Left lung (tissue), 10 donors: ENCODE measurements around the gene CACNB4. TPM values are rescaled to one million over a fixed set of nuclear protein-coding genes. Genes with fewer than 3 reads are reported as not detected.

Source experiments
- ATAC-seq: fragments of 200-7000 bp; cut with Tn5 transposase; one replicate; pipeline ENCODE4 v1.9.1; 2020; ENCODE audit warnings: moderate library complexity
- DNase-seq, 4 donors: peaks; one replicate each; pipeline ENCODE4 v3.0.0-alpha.2; 2013 to 2020
- H3K27ac ChIP-seq, 2 donors: fragments of 200-600 bp; sonication (generic) in 1 of 2; one replicate each; pipeline versions ENCODE4 v1.5.0 to v1.8.0; 2020 to 2021
- H3K27me3 ChIP-seq, 2 donors: fragments of 200-600 bp; sonication (generic) in 1 of 2; one replicate each; pipeline versions ENCODE4 v1.5.0 to v1.8.0; 2020 to 2021
- H3K36me3 ChIP-seq, 2 donors: fragments of 200-600 bp; sonication (generic) in 1 of 2; one replicate each; pipeline versions ENCODE4 v1.5.0 to v1.8.0; 2020 to 2021
- H3K4me1 ChIP-seq, 2 donors: fragments of 200-600 bp; one replicate each; pipeline ENCODE4 v1.8.0; 2021
- H3K4me3 ChIP-seq, 2 donors: fragments of 200-600 bp; sonication (generic) in 1 of 2; one replicate each; pipeline versions ENCODE4 v1.5.0 to v1.8.0; 2020 to 2021; ENCODE audit warnings: mild to moderate bottlenecking in 1 of 2
- H3K9me3 ChIP-seq, 2 donors: fragments of 200-600 bp; sonication (generic) in 1 of 2; one replicate each; pipeline versions ENCODE4 v1.5.0 to v1.8.0; 2020 to 2021
- CTCF ChIP-seq, 2 donors: fragments of 200-600 bp; sonication (generic) in 1 of 2; IDR thresholded peaks; one replicate each; pipeline versions ENCODE4 v1.5.0 to v1.8.0; 2021; ENCODE audit warnings: antibody characterized with exemption in 2 of 2
- intact Hi-C, 2 donors: fragments of 100-400 bp; cut with DNase I; formaldehyde crosslinking; loops; one replicate each; pipeline versions ENCODE4 v1.11.2 to v1.14.2; 2022
- polyA plus RNA-seq, 6 donors: library from polyadenylated mRNA; unstranded; fragments of 120-200 nt; gene quantifications; one replicate each; pipeline ENCODE4 v1.2.1, GENCODE V29; 2013; ENCODE audit not compliant: insufficient read length in 6 of 6
- total RNA-seq, 2 donors: library from RNA; stranded (reverse); fragmentation: NEBNext Ultra II Directional; extraction: Animal tissue kit (Norgen Biotek cat#: 25700); gene quantifications; one replicate each; pipeline ENCODE4 v1.2.1, GENCODE V29; 2021
- donor health status: DM: no; HTN: yes; CAD: no.
- donor health status: DM: no; HTN: no; CAD: no.

The CACNB4 gene
- total and polyA plus RNA-seq, 8 donors: 5.9 to 11.2 (median 8.6) TPM

GRCh38 chr2:151816843-151817242 lies 282.0 kb downstream of the CACNB4 start:
- Histone ChIP-seq H3K27ac (no peak overlapping the region), H3K4me3 (no peak overlapping the region), H3K4me1 (no peaks in the 10 kb centered on the region), H3K27me3 (no peaks in the 10 kb centered on the region), H3K9me3 (no peaks in the 10 kb centered on the region), H3K36me3 (peaks cover 0 to 21% of the 10 kb centered on the region in 2 donors)
- intact Hi-C loops: no loop called here
- TF ChIP-seq CTCF (IDR thresholded peaks at IDR 0.05): no peak
- ATAC-seq: no peak
- DNase-seq: no peak

DNA sequence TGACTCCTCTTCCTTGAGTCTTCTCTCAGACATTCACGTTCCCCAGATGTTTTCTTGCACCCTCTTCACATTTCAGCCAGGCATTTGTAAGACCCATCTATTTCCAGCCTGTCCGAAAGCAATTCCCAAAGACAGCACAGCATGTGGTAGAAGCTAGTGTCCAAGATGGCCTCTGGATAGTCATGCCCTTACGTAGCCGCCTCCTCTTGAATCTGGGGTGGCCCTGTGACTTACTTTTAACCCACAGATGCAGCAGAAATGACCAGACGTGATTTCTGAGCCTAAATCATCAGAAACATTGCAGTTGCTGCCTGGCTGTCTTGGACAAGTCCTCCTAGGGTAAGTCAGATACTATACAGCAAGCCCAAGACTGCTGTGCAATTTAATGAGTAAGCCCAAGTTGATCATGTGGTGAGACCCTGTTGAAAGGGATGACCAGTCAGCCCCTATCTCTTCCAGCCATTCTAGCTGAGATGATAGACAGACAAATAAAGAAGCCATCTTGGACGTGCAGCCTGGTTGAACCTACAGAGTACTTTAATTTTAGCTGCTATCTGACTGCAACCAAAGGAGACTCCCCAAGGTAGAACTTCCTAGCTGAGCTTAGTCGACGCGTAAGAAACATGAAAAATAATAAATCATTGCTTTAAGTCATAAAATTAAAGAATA lies 282.9 kb downstream of the CACNB4 start:
- no peak for ATAC-seq
- H3K9me3 ChIP-seq: no peaks in the 10 kb centered on the region
- H3K27ac ChIP-seq: no peak overlapping the region
- no peak for DNase-seq
- TF ChIP-seq CTCF (IDR thresholded peaks at IDR 0.05): no peak
- peaks cover 0 to 30% of the 10 kb centered on the region in 2 donors for H3K36me3 ChIP-seq
- no peak overlapping the region for H3K4me3 ChIP-seq
- H3K4me1 ChIP-seq: no peaks in the 10 kb centered on the region
- intact Hi-C loops: no loop called here
- H3K27me3 ChIP-seq: no peaks in the 10 kb centered on the region

GRCh38 chr2:151810489-151810888 lies 288.4 kb downstream of the CACNB4 start:
- ATAC-seq (no peak), DNase-seq (no peak)
- H3K9me3 ChIP-seq: no peaks in the 10 kb centered on the region
- peaks cover 0 to 6% of the 10 kb centered on the region in 2 donors for H3K4me1 ChIP-seq
- peaks cover 0 to 47% of the 10 kb centered on the region in 2 donors for H3K36me3 ChIP-seq
- H3K27ac ChIP-seq: no peak overlapping the region
- TF ChIP-seq CTCF (IDR thresholded peaks at IDR 0.05): no peak
- intact Hi-C loops: no loop called here
- H3K4me3 ChIP-seq: no peak overlapping the region
- no peaks in the 10 kb centered on the region for H3K27me3 ChIP-seq

DNA sequence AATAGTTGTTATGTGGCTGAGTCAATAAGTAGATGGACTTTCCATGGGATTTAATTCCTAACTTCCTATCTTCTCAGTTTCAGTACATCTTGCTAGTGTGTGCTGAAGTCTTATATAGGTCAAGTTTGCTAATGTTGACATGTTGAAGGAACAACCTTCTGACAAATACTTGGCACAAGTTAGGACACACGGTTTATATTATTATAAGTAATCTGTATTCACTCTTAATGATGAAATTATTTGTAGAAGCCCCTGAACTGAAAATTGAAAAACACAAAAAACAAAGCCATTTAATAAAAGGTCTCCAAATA lies 289.8 kb downstream of the CACNB4 start:
- DNase-seq: no peak
- no peaks in the 10 kb centered on the region for H3K9me3 ChIP-seq
- ATAC-seq: no peak
- no peak overlapping the region for H3K4me3 ChIP-seq
- peaks cover 0 to 6% of the 10 kb centered on the region in 2 donors for H3K4me1 ChIP-seq
- TF ChIP-seq CTCF (IDR thresholded peaks at IDR 0.05): no peak
- intact Hi-C loops: no loop called here
- no peaks in the 10 kb centered on the region for H3K27me3 ChIP-seq
- H3K27ac ChIP-seq: no peak overlapping the region
- peaks cover 0 to 49% of the 10 kb centered on the region in 2 donors for H3K36me3 ChIP-seq

GRCh38 chr2:151808258-151809072 lies 290.4 kb downstream of the CACNB4 start:
- TF ChIP-seq CTCF (IDR thresholded peaks at IDR 0.05): peak; percentile 22 to 48
- no peaks in the 10 kb centered on the region for H3K27me3 ChIP-seq
- peak in 1 of 4 donors; percentile 30 for DNase-seq
- intact Hi-C loops: no loop called here
- peak; percentile 81 for ATAC-seq
- H3K36me3 ChIP-seq: peaks cover 0 to 50% of the 10 kb centered on the region in 2 donors
- H3K9me3 ChIP-seq: no peaks in the 10 kb centered on the region
- no peak overlapping the region for H3K4me3 ChIP-seq
- H3K27ac ChIP-seq: no peak overlapping the region
- peaks cover 0 to 6% of the 10 kb centered on the region in 2 donors for H3K4me1 ChIP-seq
